H9 (cell line): Measurements from ENCODE around the gene ACOT2. TPM values are rescaled to one million over a fixed set of nuclear protein-coding genes. Genes with fewer than 3 reads are reported as not detected.
"Not testable (repeated sequence)": the region's sequence is repeated elsewhere in the genome, so short reads cannot be mapped to it uniquely, and the experiment has no call there.

ENCODE experiments used
- DNase-seq: peaks from one replicate; pipeline ENCODE4 v3.0.0-alpha.2; 2017
- H2AFZ ChIP-seq: one replicate; pipeline ENCODE4 v1.6.1; 2013; ENCODE audit warnings: mild to moderate bottlenecking, low read length, control low read depth, moderate library complexity
- H2AK5ac ChIP-seq: 2 replicates; pipeline ENCODE4 v1.6.1; 2013; ENCODE audit warnings: low read length, control low read depth, mixed read lengths; ENCODE audit not compliant: insufficient read length
- H2BK120ac ChIP-seq: one replicate; pipeline ENCODE4 v1.6.1; 2013; ENCODE audit warnings: low read depth, mild to moderate bottlenecking, low read length, control low read depth, inconsistent platforms; ENCODE audit not compliant: poor library complexity, severe bottlenecking
- H2BK12ac ChIP-seq: 2 replicates; pipeline ENCODE4 v1.6.1; 2013; ENCODE audit warnings: low read length, control low read depth, mixed read lengths, low read depth; ENCODE audit not compliant: insufficient read length
- H2BK15ac ChIP-seq: 2 replicates; pipeline ENCODE4 v1.6.1; 2013; ENCODE audit warnings: low read depth, low read length, control low read depth
- H2BK20ac ChIP-seq: one replicate; pipeline ENCODE4 v1.6.1; 2013; ENCODE audit warnings: low read depth, mild to moderate bottlenecking, low read length, control low read depth, inconsistent platforms; ENCODE audit not compliant: poor library complexity, severe bottlenecking
- H2BK5ac ChIP-seq: 2 replicates; pipeline ENCODE4 v1.6.1; 2013; ENCODE audit warnings: low read length, control low read depth, mixed read lengths; ENCODE audit not compliant: insufficient read length
- H3K14ac ChIP-seq: 2 replicates; pipeline ENCODE4 v1.6.1; 2013; ENCODE audit warnings: low read length, control low read depth; ENCODE audit not compliant: insufficient read depth
- H3K18ac ChIP-seq: 2 replicates; pipeline ENCODE4 v1.6.1; 2013; ENCODE audit warnings: low read depth, mild to moderate bottlenecking, mixed read lengths, low read length, control low read depth; ENCODE audit not compliant: insufficient read length
- H3K23ac ChIP-seq: 2 replicates; pipeline ENCODE4 v1.6.1; 2013; ENCODE audit warnings: low read length, control low read depth, mixed read lengths, low read depth; ENCODE audit not compliant: insufficient read length
- H3K23me2 ChIP-seq: 2 replicates; pipeline ENCODE4 v1.6.1; 2013; ENCODE audit warnings: low read depth, mild to moderate bottlenecking, mixed read lengths, low read length, control low read depth; ENCODE audit not compliant: insufficient read length, poor library complexity, severe bottlenecking
- H3K27ac ChIP-seq: 2 replicates; pipeline ENCODE4 v1.5.1; 2013; ENCODE audit warnings: low read length, control low read depth, mixed read lengths, low read depth; ENCODE audit not compliant: insufficient read length
- H3K27me3 ChIP-seq: 2 replicates; pipeline ENCODE4 v1.6.1; 2013; ENCODE audit warnings: low read length, control low read depth, inconsistent platforms; ENCODE audit not compliant: insufficient read depth
- H3K4ac ChIP-seq: 2 replicates; pipeline ENCODE4 v1.6.1; 2013; ENCODE audit warnings: low read depth, mild to moderate bottlenecking, control low read depth, inconsistent platforms, low read length, moderate library complexity
- H3K4me1 ChIP-seq: 2 replicates; pipeline ENCODE4 v1.6.1; 2013; ENCODE audit warnings: low read length, control low read depth, inconsistent platforms; ENCODE audit not compliant: insufficient read depth
- H3K4me2 ChIP-seq: 2 replicates; pipeline ENCODE4 v1.6.1; 2013; ENCODE audit warnings: low read length, control low read depth, mixed read lengths; ENCODE audit not compliant: insufficient read length, insufficient read depth
- H3K56ac ChIP-seq: 2 replicates; pipeline ENCODE4 v1.6.1; 2013; ENCODE audit warnings: low read depth, mild to moderate bottlenecking, mixed read lengths, low read length, control low read depth; ENCODE audit not compliant: insufficient read length
- H3K79me1 ChIP-seq: 2 replicates; pipeline ENCODE4 v1.6.1; 2013; ENCODE audit warnings: low read depth, mild to moderate bottlenecking, moderate library complexity, low read length, control low read depth, inconsistent platforms; ENCODE audit not compliant: insufficient read depth, poor library complexity, severe bottlenecking
- H3K79me2 ChIP-seq: 2 replicates; pipeline ENCODE4 v1.6.1; 2013; ENCODE audit warnings: low read length, control low read depth, inconsistent platforms; ENCODE audit not compliant: insufficient read depth
- H3K9ac ChIP-seq: 2 replicates; pipeline ENCODE4 v1.6.1; 2013; ENCODE audit warnings: low read length, control low read depth, mixed read lengths; ENCODE audit not compliant: insufficient read length; ENCODE audit errors: extremely low read depth
- H3K9me3 ChIP-seq: one replicate; pipeline ENCODE4 v1.6.1; 2013; ENCODE audit warnings: low read depth, low read length, inconsistent platforms; ENCODE audit not compliant: control insufficient read depth
- H3T11ph ChIP-seq: one replicate; pipeline ENCODE4 v1.6.1; 2013; ENCODE audit warnings: mild to moderate bottlenecking, low read length, control low read depth, inconsistent platforms
- H4K20me1 ChIP-seq: one replicate; pipeline ENCODE4 v1.6.1; 2013; ENCODE audit not compliant: control insufficient read depth, insufficient read length, insufficient read depth
- H4K5ac ChIP-seq: 2 replicates; pipeline ENCODE4 v1.6.1; 2013; ENCODE audit warnings: low read depth, mild to moderate bottlenecking, mixed read lengths, low read length, control low read depth; ENCODE audit not compliant: insufficient read length
- H4K8ac ChIP-seq: replicated peaks from 2 replicates; pipeline ENCODE4 v1.6.1; 2013; ENCODE audit warnings: low read length, control low read depth, mixed read lengths, low read depth; ENCODE audit not compliant: insufficient read length
- H4K91ac ChIP-seq: 2 replicates; pipeline ENCODE4 v1.6.1; 2013; ENCODE audit warnings: low read depth, mild to moderate bottlenecking, moderate library complexity, mixed read lengths, low read length, control low read depth; ENCODE audit not compliant: insufficient read length
- H3K27ac Mint-ChIP-seq, 3 experiments: 2 replicates in 2 of 3; 3 replicates in 1 of 3; pipeline ENCODE4 v1.8.0; 2020 to 2021; ENCODE audit warnings: mixed read lengths in 3 of 3, mild to moderate bottlenecking in 1 of 3, moderate library complexity in 1 of 3
- H3K27me3 Mint-ChIP-seq: 2 replicates; pipeline ENCODE4 v1.8.0; 2021; ENCODE audit warnings: low read depth, mild to moderate bottlenecking, moderate library complexity, mixed read lengths
- H3K36me3 Mint-ChIP-seq, 3 experiments: 2 replicates in 2 of 3; 3 replicates in 1 of 3; pipeline ENCODE4 v1.8.0; 2020 to 2021; ENCODE audit warnings: low read depth in 3 of 3, mixed read lengths in 3 of 3; ENCODE audit not compliant: insufficient read depth in 1 of 3
- H3K4me1 Mint-ChIP-seq, 2 experiments: 2 replicates each; pipeline ENCODE4 v1.8.0; 2020; ENCODE audit warnings: mixed read lengths in 2 of 2
- H3K4me3 Mint-ChIP-seq, 2 experiments: 2 replicates in 1 of 2; 3 replicates in 1 of 2; pipeline ENCODE4 v1.8.0; 2020 to 2021; ENCODE audit warnings: mild to moderate bottlenecking in 2 of 2, mixed read lengths in 2 of 2, moderate library complexity in 1 of 2
- H3K9me3 Mint-ChIP-seq, 2 experiments: 2 replicates in 1 of 2; 3 replicates in 1 of 2; pipeline ENCODE4 v1.8.0; 2020; ENCODE audit warnings: mild to moderate bottlenecking in 2 of 2, mixed read lengths in 2 of 2, moderate library complexity in 1 of 2
- WGBS: extraction: QIAGEN DNeasy Blood & Tissue Kit; methylation state at CpG from one replicate; pipeline ENCODE4 v1.1.7; 2013; ENCODE audit warnings: missing lambda C conversion rate, low lambda C conversion rate, mixed read lengths; ENCODE audit not compliant: insufficient read length; ENCODE audit errors: extremely low coverage; 5-methylcytosine and 5-hydroxymethylcytosine counted together
- total RNA-seq: library from RNA; stranded (reverse); gene quantifications from 2 replicates; pipeline ENCODE4 v1.2.1, GENCODE V29; 2021

Gene ACOT2
- total RNA-seq, 1 experiment from 2014 or later: 10.2 TPM

GRCh38 chr14:73566935-73567334 is 2.1 kb upstream of the ACOT2 start:
- peaks cover 24 to 31% of the 10 kb centered on the region in 2 experiments for H3K4me1 Mint-ChIP-seq
- not testable (repeated sequence) for DNase-seq
- WGBS: no CpG with 5 or more reads among the region's 6 CpGs

More at GRCh38 chr14:73566935-73567334, 2.1 kb upstream of the ACOT2 start:
- not testable (repeated sequence) for H3K9ac ChIP-seq, H2BK120ac ChIP-seq, H3K27ac ChIP-seq, H3K4me1 ChIP-seq, H3K9me3 ChIP-seq, H3K4me3 Mint-ChIP-seq, H2BK5ac ChIP-seq, H4K20me1 ChIP-seq, H4K8ac ChIP-seq, H2AK5ac ChIP-seq, H2BK12ac ChIP-seq, H4K91ac ChIP-seq, H3K56ac ChIP-seq, H3K27me3 ChIP-seq, H3K79me1 ChIP-seq, H3K79me2 ChIP-seq, H3K14ac ChIP-seq, H3K23me2 ChIP-seq, H2AFZ ChIP-seq, H3K4me2 ChIP-seq, H3K23ac ChIP-seq, H3K4ac ChIP-seq, H2BK15ac ChIP-seq, H4K5ac ChIP-seq, H2BK20ac ChIP-seq, H3K27ac Mint-ChIP-seq, H3K18ac ChIP-seq, H3T11ph ChIP-seq
- peaks cover 10 to 33% (median 28%) of the 10 kb centered on the region in 3 experiments for H3K36me3 Mint-ChIP-seq
- H3K9me3 Mint-ChIP-seq: peaks cover 14 to 17% of the 10 kb centered on the region in 2 experiments
- peaks cover 15% of the 10 kb centered on the region for H3K27me3 Mint-ChIP-seq
